Measurements from ENCODE around the gene RSPRY1.

- TF ChIP-seq CTCF (IDR thresholded peaks at IDR 0.05): no peak
- no peak for TF ChIP-seq POLR2A (IDR thresholded peaks at IDR 0.05)
Measured at GRCh38 chr16:57165938-57166337, 20.2 kb upstream of the RSPRY1 start.

Measured in right lobe of liver (tissue), 4 donors.